GM12891 (cell line): ENCODE measurements around the gene CYBC1.

ENCODE experiments used
- DNase-seq: peaks from one replicate; pipeline ENCODE4 v3.0.0; 2011; ENCODE audit warnings: low spot score; ENCODE audit not compliant: insufficient read length
- FAIRE-seq: peaks from 2 replicates; lab custom pipeline; 2011; peaks lifted over from hg19 to GRCh38; lab: Jason Lieb, UNC
- PAX5 ChIP-seq: IDR thresholded peaks from 2 replicates; pipeline ENCODE4 v1.6.1; 2011; ENCODE audit warnings: low read length, moderate library complexity, mild to moderate bottlenecking; ENCODE audit not compliant: insufficient read depth, severe bottlenecking
- POLR2A ChIP-seq: IDR thresholded peaks from 2 replicates; pipeline ENCODE4 v1.6.1; 2011; ENCODE audit warnings: low read depth, low read length, control low read depth
- POLR2AphosphoS5 ChIP-seq: IDR thresholded peaks from 2 replicates; pipeline ENCODE4 v1.6.1; 2011; ENCODE audit warnings: low read depth, low read length, control low read depth
- POU2F2 ChIP-seq: IDR thresholded peaks from 2 replicates; pipeline ENCODE4 v1.6.1; 2011; ENCODE audit warnings: low read depth, mild to moderate bottlenecking, control low read depth, low read length, moderate library complexity
- SPI1 ChIP-seq: IDR thresholded peaks from 2 replicates; pipeline ENCODE4 v1.6.1; 2011; ENCODE audit warnings: low read depth, low read length, control low read depth
- TAF1 ChIP-seq: IDR thresholded peaks from 2 replicates; pipeline ENCODE4 v1.6.1; 2011; ENCODE audit warnings: low read depth, low read length, control low read depth

The CYBC1 gene

GRCh38 chr17:82491196-82491530, 40.6 kb upstream of the CYBC1 start:
- TF ChIP-seq POLR2A = no peak
- TF ChIP-seq TAF1 = no peak
- no peak for TF ChIP-seq PAX5
- TF ChIP-seq POU2F2 = no peak
- TF ChIP-seq SPI1 = no peak
- no peak for TF ChIP-seq POLR2AphosphoS5
- DNase-seq = no peak
- no peak for FAIRE-seq

DNA sequence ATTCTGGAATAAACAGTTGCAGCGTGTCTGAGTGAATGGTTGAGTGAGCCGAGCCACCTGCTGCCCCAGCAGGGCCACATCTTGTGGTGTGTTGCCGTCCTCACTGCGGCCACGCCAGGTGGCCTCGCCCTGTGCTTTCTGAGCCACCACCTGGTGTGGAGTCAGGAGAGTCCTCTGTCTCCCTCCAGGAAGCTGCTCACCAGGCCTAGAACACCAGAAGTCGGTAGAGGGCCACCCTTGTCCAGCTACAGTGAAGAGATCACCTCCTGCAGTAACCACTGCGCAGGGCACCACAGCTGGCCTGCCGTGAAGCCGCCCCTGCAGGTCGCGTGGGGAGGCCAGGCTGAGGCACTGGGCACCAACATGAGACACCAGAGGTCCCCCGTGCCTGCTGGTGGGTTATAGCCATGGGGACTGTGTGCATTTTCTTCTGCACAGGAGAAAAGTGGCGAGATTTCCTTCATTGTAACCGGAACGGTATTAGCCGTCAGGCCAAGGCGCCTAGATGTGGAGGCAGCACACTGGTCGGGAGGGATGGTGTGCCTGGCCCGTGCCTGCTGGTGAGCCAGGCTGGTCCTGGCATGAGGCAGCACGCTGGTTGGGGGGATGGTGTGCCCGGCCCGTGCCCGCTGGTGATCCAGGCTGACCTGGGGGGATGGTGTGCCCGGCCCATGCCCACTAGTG, 40.1 kb upstream of the CYBC1 start:
- DNase-seq = no peak
- FAIRE-seq = peak; percentile 68
- TF ChIP-seq POLR2AphosphoS5 = no peak
- no peak for TF ChIP-seq POU2F2
- TF ChIP-seq PAX5 = no peak
- TF ChIP-seq TAF1 = no peak
- TF ChIP-seq POLR2A = no peak
- TF ChIP-seq SPI1 = no peak

- DNase-seq (no peak), FAIRE-seq (peak; percentile 31)
- TF ChIP-seq PAX5 = no peak
- TF ChIP-seq SPI1 = no peak
- TF ChIP-seq POU2F2 = no peak
Observed at GRCh38 chr17:82489851-82490511, 39.4 kb upstream of the CYBC1 start.

DNA sequence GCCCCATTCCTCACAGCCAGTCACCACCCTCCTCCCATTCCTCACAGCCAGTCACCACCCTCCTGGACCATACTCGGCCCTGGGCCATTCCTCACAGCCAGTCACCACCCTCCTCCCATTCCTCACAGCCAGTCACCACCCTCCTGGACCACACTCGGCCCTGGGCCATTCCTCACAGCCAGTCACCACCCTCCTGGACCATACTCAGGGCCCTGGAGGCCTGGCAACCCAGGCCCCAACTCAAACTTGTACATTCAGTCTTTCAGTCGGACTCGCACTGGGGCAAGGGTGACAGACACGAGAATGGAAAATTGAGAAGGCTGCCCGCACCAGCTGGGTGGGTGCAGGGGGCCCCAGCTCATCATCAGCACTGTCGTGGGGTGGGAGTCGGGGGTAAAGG, 38.6 kb upstream of the CYBC1 start:
- TF ChIP-seq POLR2AphosphoS5 (no peak), POU2F2 (no peak), SPI1 (no peak), POLR2A (no peak), PAX5 (no peak)
- DNase-seq (no peak), FAIRE-seq (no peak)

DNA sequence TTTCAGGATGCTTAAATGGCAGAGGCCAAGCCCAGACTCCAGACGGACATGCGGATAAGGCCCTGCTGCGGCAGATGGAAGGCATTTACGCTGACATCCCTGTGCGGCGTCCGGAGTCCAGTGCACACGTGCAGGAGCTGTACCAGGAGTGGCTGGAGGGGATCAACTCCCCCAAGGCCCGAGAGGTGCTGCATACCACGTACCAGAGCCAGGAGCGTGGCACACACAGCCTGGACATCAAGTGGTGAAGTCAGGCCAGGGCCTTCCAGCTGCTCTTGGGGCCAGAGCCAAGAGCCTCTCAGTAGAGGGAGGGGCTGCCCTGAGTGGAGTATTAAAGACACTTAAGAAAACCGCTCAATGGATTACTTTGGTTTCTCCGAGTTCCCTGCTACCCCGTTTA, 37.4 kb upstream of the CYBC1 start:
- TF ChIP-seq POU2F2 = no peak
- TF ChIP-seq POLR2A = no peak
- no peak for TF ChIP-seq SPI1
- no peak for TF ChIP-seq TAF1
- TF ChIP-seq PAX5 = no peak
- no peak for TF ChIP-seq POLR2AphosphoS5
- no peak for DNase-seq
- no peak for FAIRE-seq

DNA sequence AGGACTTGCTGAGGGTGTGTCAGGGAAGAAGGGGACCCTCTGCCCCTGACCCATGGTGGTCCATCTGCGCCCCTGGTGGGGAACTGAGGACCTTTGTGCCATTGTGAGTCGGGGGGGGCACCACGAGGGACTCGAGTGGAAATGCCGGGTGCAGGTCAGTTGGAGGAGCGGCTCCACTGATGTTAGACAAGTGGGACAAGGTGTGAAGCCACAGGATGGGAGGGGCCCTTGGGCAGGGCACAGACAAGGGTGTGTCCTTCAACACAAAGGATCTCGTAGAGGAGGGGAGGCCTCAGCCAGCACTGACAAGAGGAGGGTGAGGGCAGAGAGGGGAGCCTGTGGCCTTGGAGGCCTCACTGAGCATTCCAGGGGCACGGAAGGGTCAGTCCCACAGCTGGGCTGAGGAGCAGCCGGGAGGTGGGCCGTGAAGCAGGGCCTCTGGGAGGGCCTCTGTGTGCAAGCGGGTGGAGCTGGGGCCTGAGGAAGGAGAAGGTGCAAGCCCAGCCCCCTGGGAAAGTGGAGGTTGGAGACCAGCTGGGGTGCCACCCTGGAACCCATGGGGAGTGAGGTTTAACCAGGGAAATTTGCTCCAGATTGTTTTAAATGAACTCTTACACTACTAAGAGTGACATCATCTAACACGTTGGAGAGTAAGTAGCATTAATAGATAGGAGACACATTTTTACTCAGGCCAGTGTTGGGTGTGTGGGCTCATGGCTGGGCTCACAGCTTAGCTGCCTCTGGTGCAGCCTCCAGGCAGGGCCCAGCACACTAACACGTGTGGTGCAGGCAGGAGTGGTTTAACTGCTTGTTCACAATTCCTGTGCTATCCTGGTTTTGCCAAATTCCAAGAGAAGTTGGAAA, 35.9 kb upstream of the CYBC1 start:
- TF ChIP-seq SPI1 (no peak), TAF1 (no peak), POLR2AphosphoS5 (no peak), POLR2A (no peak), POU2F2 (no peak), PAX5 (no peak)
- no peak for FAIRE-seq

GRCh38 chr17:82483836-82484235, 33.3 kb upstream of the CYBC1 start:
- TF ChIP-seq POU2F2 = no peak
- no peak for TF ChIP-seq TAF1
- TF ChIP-seq POLR2AphosphoS5 = no peak
- no peak for TF ChIP-seq POLR2A
- TF ChIP-seq PAX5 = no peak
- FAIRE-seq = no peak

More for the DNA sequence above, 35.9 kb upstream of the CYBC1 start:
- DNase-seq = no peak

GRCh38 chr17:82483204-82483660, 32.7 kb upstream of the CYBC1 start:
- no peak for TF ChIP-seq POLR2A
- TF ChIP-seq PAX5 = no peak
- FAIRE-seq (no peak), DNase-seq (no peak)

More at GRCh38 chr17:82483836-82484235, 33.3 kb upstream of the CYBC1 start:
- no peak for DNase-seq

DNA sequence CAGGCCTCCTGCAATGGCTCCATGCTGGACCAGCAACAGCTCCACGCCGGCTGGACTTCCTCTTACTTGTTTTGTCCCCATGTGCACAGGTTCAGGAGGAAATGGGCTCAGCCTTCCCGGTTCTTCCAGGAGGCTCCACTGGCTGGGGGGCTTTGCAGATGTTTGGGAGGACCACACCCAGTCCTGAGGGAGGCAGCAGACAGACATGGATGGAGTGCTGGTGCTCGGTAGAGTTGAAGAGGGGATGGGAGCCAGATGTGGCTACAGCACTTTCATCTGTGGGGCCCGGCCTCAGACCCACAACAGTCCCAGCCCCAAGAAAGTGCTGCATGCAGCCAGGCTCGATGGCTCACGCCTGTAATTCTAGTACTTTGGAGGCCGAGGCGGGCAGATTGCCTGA, 29.8 kb upstream of the CYBC1 start:
- TF ChIP-seq TAF1 = no peak
- no peak for TF ChIP-seq SPI1
- TF ChIP-seq PAX5 = no peak
- no peak for TF ChIP-seq POLR2A
- TF ChIP-seq POLR2AphosphoS5 = no peak
- TF ChIP-seq POU2F2 = no peak
- no peak for FAIRE-seq
- DNase-seq = no peak

DNA sequence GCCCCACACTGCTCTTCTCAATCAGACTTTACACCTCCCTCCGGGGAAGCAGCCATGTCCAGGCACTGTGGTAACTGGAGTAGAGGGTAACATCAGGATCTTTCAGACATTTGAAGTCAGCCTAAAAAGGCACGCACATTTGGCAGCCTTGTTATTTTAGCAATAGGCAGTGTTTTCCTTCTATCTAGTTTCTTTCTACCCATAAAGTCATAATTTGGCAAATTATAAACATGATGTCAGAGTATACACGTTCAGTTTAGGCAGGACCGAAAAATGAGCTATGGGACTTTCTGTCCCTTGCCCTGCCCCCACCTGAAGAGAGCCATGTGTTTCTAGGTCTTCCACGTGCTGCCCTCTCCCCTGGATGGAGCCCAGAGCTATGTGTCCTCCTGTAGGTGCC, 29.1 kb upstream of the CYBC1 start:
- no peak for TF ChIP-seq POLR2A
- no peak for TF ChIP-seq POLR2AphosphoS5
- no peak for TF ChIP-seq SPI1
- no peak for TF ChIP-seq PAX5
- no peak for TF ChIP-seq TAF1
- TF ChIP-seq POU2F2 = no peak
- FAIRE-seq (no peak), DNase-seq (no peak)
